Adrenal gland (tissue), 12 donors: ENCODE data around the gene RNASE8. TPM values are rescaled to one million over a fixed set of nuclear protein-coding genes. Genes with fewer than 3 reads are reported as not detected.
A peak's percentile ranks its signal among the peaks of the same experiment; 100 is the strongest.

ENCODE experiments used
- DNase-seq, 7 donors: peaks; one replicate each; pipeline ENCODE4 v3.0.0-alpha.2; 2019 to 2020
- H3K27ac ChIP-seq, 5 donors: fragments of 200-600 bp; sonication (generic) in 4 of 5; 1 replicate in 3 of 5; 2 replicates in 2 of 5; pipeline versions ENCODE4 v1.5.1 to v1.8.0; 2016 to 2020; ENCODE audit warnings: mild to moderate bottlenecking in 1 of 5
- H3K27me3 ChIP-seq: fragments of 200-600 bp; 2 replicates; pipeline ENCODE4 v1.8.0; 2021
- H3K36me3 ChIP-seq, 2 donors: fragments of 200-600 bp; replicated peaks in 1 of 2; 1 replicate in 1 of 2; 2 replicates in 1 of 2; pipeline versions ENCODE4 v1.5.1 to v1.8.0; 2018 to 2022
- H3K4me1 ChIP-seq, 2 donors: fragments of 200-600 bp; replicated peaks in 1 of 2; 1 replicate in 1 of 2; 2 replicates in 1 of 2; pipeline versions ENCODE4 v1.5.1 to v1.8.0; 2018 to 2021
- H3K4me3 ChIP-seq, 4 donors: fragments of 200-600 bp; sonication (generic) in 3 of 4; one replicate each; pipeline ENCODE4 v1.5.1; 2016 to 2018
- H3K9me3 ChIP-seq, 3 donors: fragments of 200-600 bp; sonication (generic) in 1 of 3; replicated peaks in 1 of 3; 1 replicate in 2 of 3; 2 replicates in 1 of 3; pipeline versions ENCODE4 v1.5.1 to v1.8.0; 2016 to 2021
- POLR2A ChIP-seq, 2 donors: fragments of 450-650 bp; IDR thresholded peaks; one replicate each; pipeline ENCODE4 v1.6.1; 2017; ENCODE audit warnings: antibody characterized with exemption in 2 of 2, mild to moderate bottlenecking in 2 of 2, moderate library complexity in 1 of 2
- WGBS, 4 donors: extraction: QIAGEN DNeasy Blood & Tissue Kit in 2 of 4; methylation state at CpG; one replicate each; pipeline versions ENCODE4 v1.1.5 to v1.1.7; 2013 to 2017; 5-methylcytosine and 5-hydroxymethylcytosine counted together
- intact Hi-C, 2 donors: fragments of 100-400 bp; cut with DNase I; formaldehyde crosslinking; loops; one replicate each; pipeline versions ENCODE4 v1.14.1 to v1.15.0; 2022 to 2023
- polyA plus RNA-seq, 3 donors: library from polyadenylated mRNA; stranded (reverse); fragments of 200-250 nt in 2 of 3; fragments of 350-450 nt in 1 of 3; fragmentation: Illumina TruSeq in 1 of 3; extraction: RNeasy Lipid Tissue Mini Kit (QIAGEN cat#74804) in 1 of 3; gene quantifications; one replicate each; pipeline ENCODE4 v1.2.3, GENCODE V29; 2013 to 2014
- total RNA-seq, 9 donors: library from RNA; depleted of rRNA in 4 of 9; stranded (reverse); fragments of >200 nt in 4 of 9; fragments of 120-200 nt in 1 of 9; fragmentation: NEBNext Ultra II Directional in 1 of 9; extraction: Animal tissue kit (Norgen Biotek cat#: 25700) in 1 of 9; gene quantifications; one replicate each; pipeline versions ENCODE4 v1.1.0 to v1.2.4, GENCODE V29; 2013 to 2023
- TF ChIP-seq, protein P1 (sequence below), 6 experiments: fragments of 450-650 bp in 4 of 6; fragments of 200-600 bp in 2 of 6; sonication (generic) in 1 of 6; IDR thresholded peaks; 1 replicate in 5 of 6; 2 replicates in 1 of 6; pipeline versions ENCODE4 v1.5.1 to v1.8.0; 2016 to 2021; ENCODE audit warnings: antibody characterized with exemption in 6 of 6, mild to moderate bottlenecking in 2 of 6, moderate library complexity in 1 of 6
- donor health status: healthy with polysubstance abuse.
- donor health status: Bipolar disorder and iron deficiency.
- donor health status: DM: yes; HTN: yes; CAD: no.
- donor health status: DM: no; HTN: no; CAD: no.
- donor health status: DM: no; HTN: no; CAD: no.
- donor health status: DM: yes; HTN: yes; CAD: no.

The RNASE8 gene
- total and polyA plus RNA-seq, 12 donors: not detected

GRCh38 chr14:21059842-21060613 is 2.4 kb downstream of the RNASE8 start:
- no peaks in the 10 kb centered on the region for H3K36me3 ChIP-seq
- H3K27ac ChIP-seq: no peak overlapping the region
- DNase-seq: no peak
- no peak overlapping the region for H3K4me3 ChIP-seq
- intact Hi-C loops: no loop called here
- TF ChIP-seq POLR2A (IDR thresholded peaks at IDR 0.05): no peak
- TF ChIP-seq, protein P1, sequence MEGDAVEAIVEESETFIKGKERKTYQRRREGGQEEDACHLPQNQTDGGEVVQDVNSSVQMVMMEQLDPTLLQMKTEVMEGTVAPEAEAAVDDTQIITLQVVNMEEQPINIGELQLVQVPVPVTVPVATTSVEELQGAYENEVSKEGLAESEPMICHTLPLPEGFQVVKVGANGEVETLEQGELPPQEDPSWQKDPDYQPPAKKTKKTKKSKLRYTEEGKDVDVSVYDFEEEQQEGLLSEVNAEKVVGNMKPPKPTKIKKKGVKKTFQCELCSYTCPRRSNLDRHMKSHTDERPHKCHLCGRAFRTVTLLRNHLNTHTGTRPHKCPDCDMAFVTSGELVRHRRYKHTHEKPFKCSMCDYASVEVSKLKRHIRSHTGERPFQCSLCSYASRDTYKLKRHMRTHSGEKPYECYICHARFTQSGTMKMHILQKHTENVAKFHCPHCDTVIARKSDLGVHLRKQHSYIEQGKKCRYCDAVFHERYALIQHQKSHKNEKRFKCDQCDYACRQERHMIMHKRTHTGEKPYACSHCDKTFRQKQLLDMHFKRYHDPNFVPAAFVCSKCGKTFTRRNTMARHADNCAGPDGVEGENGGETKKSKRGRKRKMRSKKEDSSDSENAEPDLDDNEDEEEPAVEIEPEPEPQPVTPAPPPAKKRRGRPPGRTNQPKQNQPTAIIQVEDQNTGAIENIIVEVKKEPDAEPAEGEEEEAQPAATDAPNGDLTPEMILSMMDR (IDR thresholded peaks at IDR 0.05): no peak
- H3K9me3 ChIP-seq: no peaks in the 10 kb centered on the region
- H3K27me3 ChIP-seq: no peaks in the 10 kb centered on the region
- H3K4me1 ChIP-seq: peaks cover 7 to 9% of the 10 kb centered on the region in 2 donors
- 73 to 84% (median 80%) methylated on average over 8 of the region's 8 CpGs for WGBS, 4 donors

- H3K4me3 ChIP-seq: no peak overlapping the region
- intact Hi-C loops: no loop called here
- no peak for TF ChIP-seq POLR2A (IDR thresholded peaks at IDR 0.05)
- TF ChIP-seq, protein P1 (IDR thresholded peaks at IDR 0.05): no peak
- DNase-seq: no peak
- WGBS, 4 donors: 82 to 87% (median 86%) methylated on average over 13 of the region's 13 CpGs
- no peak overlapping the region for H3K27ac ChIP-seq
- H3K27me3 ChIP-seq: no peaks in the 10 kb centered on the region
- H3K9me3 ChIP-seq: no peaks in the 10 kb centered on the region
- peaks cover 7 to 9% of the 10 kb centered on the region in 2 donors for H3K4me1 ChIP-seq
- H3K36me3 ChIP-seq: no peaks in the 10 kb centered on the region
These were observed 3.2 kb downstream of the RNASE8 start for GRCh38 chr14:21060614-21061346.

DNA sequence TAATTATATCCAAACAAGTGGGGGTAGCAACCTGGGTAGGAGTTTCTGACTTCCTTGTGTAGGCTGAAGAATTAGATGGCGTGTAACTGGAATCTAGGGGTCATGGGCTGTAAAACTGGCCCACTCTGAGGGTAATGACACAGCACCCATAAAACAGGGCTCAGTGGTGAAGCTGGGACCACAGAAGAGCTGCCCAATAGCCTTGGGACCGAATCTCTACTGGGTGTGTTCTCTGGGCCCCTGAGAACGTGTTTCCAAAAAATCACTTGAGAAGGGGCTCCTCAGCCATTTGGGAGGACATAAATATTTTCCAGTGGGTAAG is 3.7 kb downstream of the RNASE8 start:
- no peaks in the 10 kb centered on the region for H3K9me3 ChIP-seq
- intact Hi-C loops: no loop called here
- no peak overlapping the region for H3K27ac ChIP-seq
- H3K4me1 ChIP-seq: peaks cover 7 to 9% of the 10 kb centered on the region in 2 donors
- no peak for TF ChIP-seq POLR2A (IDR thresholded peaks at IDR 0.05)
- H3K36me3 ChIP-seq: no peaks in the 10 kb centered on the region
- 83 to 92% (median 84%) methylated on average over 3 of the region's 3 CpGs for WGBS, 4 donors
- no peaks in the 10 kb centered on the region for H3K27me3 ChIP-seq
- H3K4me3 ChIP-seq: no peak overlapping the region
- no peak for DNase-seq

GRCh38 chr14:21063479-21063878 is 5.9 kb downstream of the RNASE8 start:
- Histone ChIP-seq H3K36me3 (no peaks in the 10 kb centered on the region), H3K27me3 (no peaks in the 10 kb centered on the region), H3K4me3 (no peak overlapping the region), H3K27ac (no peak overlapping the region), H3K9me3 (no peaks in the 10 kb centered on the region), H3K4me1 (peaks cover 7 to 11% of the 10 kb centered on the region in 2 donors)
- TF ChIP-seq POLR2A (IDR thresholded peaks at IDR 0.05): no peak
- TF ChIP-seq, protein P1 (IDR thresholded peaks at IDR 0.05): no peak
- intact Hi-C loops: no loop called here
- WGBS, 4 donors: 26 to 49% (median 33%) methylated on average over 3 of the region's 3 CpGs
- peak in 5 of 7 donors; percentile 60 to 81 (median 69) for DNase-seq
